Muscle of back (tissue), 11 donors: ENCODE measurements around the gene LSP1. TPM values are rescaled to one million over a fixed set of nuclear protein-coding genes. Genes with fewer than 3 reads are reported as not detected.
"Not testable (repeated sequence)": the region's sequence is repeated elsewhere in the genome, so short reads cannot be mapped to it uniquely, and the experiment has no call there.

ENCODE experiments used
- DNase-seq, 3 donors: peaks; one replicate each; pipeline versions ENCODE4 v3.0.0 to v3.0.0-alpha.2; 2013
- polyA plus RNA-seq, 10 donors: library from polyadenylated mRNA; unstranded; fragments of 120-200 nt; gene quantifications; one replicate each; pipeline ENCODE4 v1.2.1, GENCODE V29; 2013; ENCODE audit not compliant: insufficient read length in 10 of 10

The LSP1 gene
- polyA plus RNA-seq, 10 donors, result 25.7 to 81.2 (median 44.8) TPM

GRCh38 chr11:1862588-1863351 is 9.9 kb downstream of the LSP1 start:
- peak in 1 of 3 donors; percentile 10 for DNase-seq

GRCh38 chr11:1863352-1864216 is 10.7 kb downstream of the LSP1 start:
- peak; percentile 83 to 94 (median 89) for DNase-seq

- DNase-seq, result no peak
These were observed 11.3 kb downstream of the LSP1 start for GRCh38 chr11:1864231-1864630.

GRCh38 chr11:1864831-1865665 is 12.2 kb downstream of the LSP1 start:
- peak in 1 of 3 donors; percentile 56 for DNase-seq

- no peak for DNase-seq
These were observed 13.3 kb downstream of the LSP1 start for GRCh38 chr11:1866226-1866625.

GRCh38 chr11:1866776-1867175 is 13.9 kb downstream of the LSP1 start:
- DNase-seq, result no peak

- no peak for DNase-seq
These were observed 14.5 kb downstream of the LSP1 start for GRCh38 chr11:1867381-1867780.

- DNase-seq, result no peak
These were observed 15.3 kb downstream of the LSP1 start for GRCh38 chr11:1868056-1868635.

- DNase-seq, result peak in 1 of 3 donors; percentile 21
These were observed 15.9 kb downstream of the LSP1 start for GRCh38 chr11:1868636-1869291.

- peak in 1 of 3 donors; percentile 16 for DNase-seq
These were observed 16.8 kb downstream of the LSP1 start for GRCh38 chr11:1869427-1870325.

GRCh38 chr11:1870326-1870696 is 17.4 kb downstream of the LSP1 start:
- DNase-seq, result no peak

GRCh38 chr11:1870721-1871466 is 18.0 kb downstream of the LSP1 start:
- peak in 1 of 3 donors; percentile 57 for DNase-seq

- DNase-seq, result no peak
These were observed 18.6 kb downstream of the LSP1 start for GRCh38 chr11:1871531-1871930.

- DNase-seq, result no peak
These were observed 19.5 kb downstream of the LSP1 start for GRCh38 chr11:1872267-1872985.

GRCh38 chr11:1873048-1873812 is 20.3 kb downstream of the LSP1 start:
- DNase-seq, result peak in 1 of 3 donors; percentile 78

- DNase-seq, result not testable (repeated sequence)
These were observed 20.9 kb downstream of the LSP1 start for GRCh38 chr11:1873813-1874150.

GRCh38 chr11:1874441-1875092 is 21.7 kb downstream of the LSP1 start:
- peak in 1 of 3 donors; percentile 59 for DNase-seq
